ENCODE data around the gene VWA8.

Gene VWA8

GRCh38 chr13:41934994-41935393 is 25.9 kb downstream of the VWA8 start:
- TF ChIP-seq CTCF (IDR thresholded peaks at IDR 0.05; ENCODE audit: low read depth, low read length) (no peak), EZH2phosphoT487 (IDR thresholded peaks at IDR 0.05; ENCODE audit: low read depth) (no peak)
- H3K9me3 ChIP-seq (ENCODE audit: insufficient read depth, low read length) = no peaks in the 10 kb centered on the region
- H3K27ac ChIP-seq (ENCODE audit: low read length) = no peak overlapping the region
- H3K4me3 ChIP-seq (ENCODE audit: low read length) = no peak overlapping the region
- H4K20me1 ChIP-seq (ENCODE audit: insufficient read depth, low read length) = no peaks in the 10 kb centered on the region
- H3K27me3 ChIP-seq (ENCODE audit: low read depth, low read length) = no peaks in the 10 kb centered on the region
- H3K36me3 ChIP-seq (replicated peaks; ENCODE audit: low read depth, low read length) = peaks cover 8% of the 10 kb centered on the region
- H3K4me2 ChIP-seq (ENCODE audit: low read length) = no peak overlapping the region
- no peaks in the 10 kb centered on the region for H3K4me1 ChIP-seq (ENCODE audit: low read length)
- H3K9ac ChIP-seq (ENCODE audit: low read length) = no peak overlapping the region
- peaks cover 8% of the 10 kb centered on the region; the same call in 1 of the 2 replicates for H3K79me2 ChIP-seq (ENCODE audit: low read length)
- no peak overlapping the region for H2AFZ ChIP-seq (ENCODE audit: low read depth, low read length)

GRCh38 chr13:41934120-41934519 is 26.8 kb downstream of the VWA8 start:
- Histone ChIP-seq H3K4me3 (ENCODE audit: low read length) (no peak overlapping the region), H3K9ac (ENCODE audit: low read length) (no peak overlapping the region), H3K9me3 (ENCODE audit: insufficient read depth, low read length) (no peaks in the 10 kb centered on the region), H3K4me2 (ENCODE audit: low read length) (no peak overlapping the region), H3K79me2 (ENCODE audit: low read length) (peaks cover 12% of the 10 kb centered on the region; the same call in 1 of the 2 replicates), H3K4me1 (ENCODE audit: low read length) (no peaks in the 10 kb centered on the region), H3K27ac (ENCODE audit: low read length) (no peak overlapping the region), H3K27me3 (ENCODE audit: low read depth, low read length) (no peaks in the 10 kb centered on the region), H2AFZ (ENCODE audit: low read depth, low read length) (no peak overlapping the region), H3K36me3 (replicated peaks; ENCODE audit: low read depth, low read length) (peaks cover 13% of the 10 kb centered on the region), H4K20me1 (ENCODE audit: insufficient read depth, low read length) (no peaks in the 10 kb centered on the region)
- TF ChIP-seq CTCF (IDR thresholded peaks at IDR 0.05; ENCODE audit: low read depth, low read length) (no peak), EZH2phosphoT487 (IDR thresholded peaks at IDR 0.05; ENCODE audit: low read depth) (no peak)

- no peak overlapping the region for H3K9ac ChIP-seq (ENCODE audit: low read length)
- no peak overlapping the region for H3K4me2 ChIP-seq (ENCODE audit: low read length)
- H3K27ac ChIP-seq (ENCODE audit: low read length) = no peak overlapping the region
- H3K4me3 ChIP-seq (ENCODE audit: low read length) = no peak overlapping the region
- peaks cover 20% of the 10 kb centered on the region for H3K36me3 ChIP-seq (replicated peaks; ENCODE audit: low read depth, low read length)
- H3K79me2 ChIP-seq (ENCODE audit: low read length) = peaks cover 26% of the 10 kb centered on the region; the same call in 1 of the 2 replicates
- no peaks in the 10 kb centered on the region for H4K20me1 ChIP-seq (ENCODE audit: insufficient read depth, low read length)
- H3K4me1 ChIP-seq (ENCODE audit: low read length) = peaks cover 3% of the 10 kb centered on the region; the same call in 1 of the 2 replicates
- no peaks in the 10 kb centered on the region for H3K27me3 ChIP-seq (ENCODE audit: low read depth, low read length)
- H3K9me3 ChIP-seq (ENCODE audit: insufficient read depth, low read length) = no peaks in the 10 kb centered on the region
- no peak for TF ChIP-seq EZH2phosphoT487 (IDR thresholded peaks at IDR 0.05; ENCODE audit: low read depth)
- no peak for TF ChIP-seq CTCF (IDR thresholded peaks at IDR 0.05; ENCODE audit: low read depth, low read length)
- no peak overlapping the region for H2AFZ ChIP-seq (ENCODE audit: low read depth, low read length)
Observed at GRCh38 chr13:41931337-41931736, 29.6 kb downstream of the VWA8 start.

GRCh38 chr13:41930154-41930553 is 30.8 kb downstream of the VWA8 start:
- H4K20me1 ChIP-seq (ENCODE audit: insufficient read depth, low read length) = no peaks in the 10 kb centered on the region
- peaks cover 32% of the 10 kb centered on the region for H3K36me3 ChIP-seq (replicated peaks; ENCODE audit: low read depth, low read length)
- no peak overlapping the region for H3K4me3 ChIP-seq (ENCODE audit: low read length)
- H3K9ac ChIP-seq (ENCODE audit: low read length) = no peak overlapping the region
- H3K79me2 ChIP-seq (ENCODE audit: low read length) = peaks cover 34% of the 10 kb centered on the region
- peaks cover 3% of the 10 kb centered on the region; the same call in 1 of the 2 replicates for H3K4me1 ChIP-seq (ENCODE audit: low read length)
- H3K9me3 ChIP-seq (ENCODE audit: insufficient read depth, low read length) = peaks cover 4% of the 10 kb centered on the region; the same call in 1 of the 2 replicates
- H3K27ac ChIP-seq (ENCODE audit: low read length) = no peak overlapping the region
- H3K4me2 ChIP-seq (ENCODE audit: low read length) = no peak overlapping the region
- no peak overlapping the region for H2AFZ ChIP-seq (ENCODE audit: low read depth, low read length)
- TF ChIP-seq CTCF (IDR thresholded peaks at IDR 0.05; ENCODE audit: low read depth, low read length) = no peak
- no peak for TF ChIP-seq EZH2phosphoT487 (IDR thresholded peaks at IDR 0.05; ENCODE audit: low read depth)
- H3K27me3 ChIP-seq (ENCODE audit: low read depth, low read length) = no peaks in the 10 kb centered on the region

Data from OCI-LY3 (cell line).